WTC11 (cell line): Measurements from ENCODE around the gene MIA2.
"Not testable (repeated sequence)": the region's sequence is repeated elsewhere in the genome, so short reads cannot be mapped to it uniquely, and the experiment has no call there.

Experiments
- CBFB ChIP-seq: sonication (generic); formaldehyde crosslinking; IDR thresholded peaks from 2 replicates; pipeline ENCODE4 v1.8.1; 2022; ENCODE audit warnings: mild to moderate bottlenecking, low read depth, missing genetic modification reagents
- CREB1 ChIP-seq: sonication (generic); formaldehyde crosslinking; IDR thresholded peaks from 2 replicates; pipeline ENCODE4 v1.8.0; 2023; ENCODE audit warnings: mild to moderate bottlenecking, missing genetic modification reagents
- MAX ChIP-seq: sonication (generic); formaldehyde crosslinking; IDR thresholded peaks from 2 replicates; pipeline ENCODE4 v1.8.0; 2022; ENCODE audit warnings: mild to moderate bottlenecking, missing genetic modification reagents
- NR3C1 ChIP-seq: sonication (generic); formaldehyde crosslinking; conservative IDR thresholded peaks from 2 replicates; pipeline ENCODE4 v1.8.1; 2023; ENCODE audit warnings: low read depth, mild to moderate bottlenecking, missing genetic modification reagents
- ZBTB21 ChIP-seq: sonication (generic); formaldehyde crosslinking; IDR thresholded peaks from 2 replicates; pipeline ENCODE4 v1.8.1; 2023; ENCODE audit warnings: mild to moderate bottlenecking, missing genetic modification reagents, borderline replicate concordance
- TF ChIP-seq, protein P1 (sequence below): fragments of 200-600 bp; IDR thresholded peaks from 2 replicates; pipeline ENCODE4 v1.8.0; 2022; ENCODE audit warnings: antibody characterized with exemption
- TF ChIP-seq, protein P2 (sequence below): sonication (generic); formaldehyde crosslinking; IDR thresholded peaks from 2 replicates; pipeline ENCODE4 v1.8.1; 2022; ENCODE audit warnings: low read depth, missing genetic modification reagents, borderline replicate concordance

DNA sequence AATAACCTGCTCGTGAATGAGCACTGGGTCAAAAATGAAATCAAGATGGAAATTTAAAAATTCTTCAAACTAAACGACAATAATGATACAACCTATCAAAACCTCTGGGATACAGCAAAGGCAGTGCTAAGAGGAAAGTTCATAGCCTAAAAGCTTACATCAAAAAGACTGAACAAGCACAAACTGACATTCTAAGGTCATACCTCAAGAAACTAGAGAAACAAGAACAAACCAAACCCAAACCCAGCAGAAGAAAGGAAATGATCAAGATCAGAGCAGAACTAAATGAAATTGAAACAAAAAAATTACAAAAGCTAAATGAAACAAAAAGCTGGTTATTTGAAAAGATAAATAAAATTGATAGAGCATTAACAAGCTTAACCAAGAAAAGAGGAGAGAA is 26.3 kb upstream of the MIA2 start:
- TF ChIP-seq, protein P1, sequence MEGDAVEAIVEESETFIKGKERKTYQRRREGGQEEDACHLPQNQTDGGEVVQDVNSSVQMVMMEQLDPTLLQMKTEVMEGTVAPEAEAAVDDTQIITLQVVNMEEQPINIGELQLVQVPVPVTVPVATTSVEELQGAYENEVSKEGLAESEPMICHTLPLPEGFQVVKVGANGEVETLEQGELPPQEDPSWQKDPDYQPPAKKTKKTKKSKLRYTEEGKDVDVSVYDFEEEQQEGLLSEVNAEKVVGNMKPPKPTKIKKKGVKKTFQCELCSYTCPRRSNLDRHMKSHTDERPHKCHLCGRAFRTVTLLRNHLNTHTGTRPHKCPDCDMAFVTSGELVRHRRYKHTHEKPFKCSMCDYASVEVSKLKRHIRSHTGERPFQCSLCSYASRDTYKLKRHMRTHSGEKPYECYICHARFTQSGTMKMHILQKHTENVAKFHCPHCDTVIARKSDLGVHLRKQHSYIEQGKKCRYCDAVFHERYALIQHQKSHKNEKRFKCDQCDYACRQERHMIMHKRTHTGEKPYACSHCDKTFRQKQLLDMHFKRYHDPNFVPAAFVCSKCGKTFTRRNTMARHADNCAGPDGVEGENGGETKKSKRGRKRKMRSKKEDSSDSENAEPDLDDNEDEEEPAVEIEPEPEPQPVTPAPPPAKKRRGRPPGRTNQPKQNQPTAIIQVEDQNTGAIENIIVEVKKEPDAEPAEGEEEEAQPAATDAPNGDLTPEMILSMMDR = not testable (repeated sequence)
- not testable (repeated sequence) for TF ChIP-seq MAX; CREB1 (CRISPR knock-in tag); ZBTB21 (CRISPR knock-in tag); NR3C1; CBFB
- TF ChIP-seq, protein P2, sequence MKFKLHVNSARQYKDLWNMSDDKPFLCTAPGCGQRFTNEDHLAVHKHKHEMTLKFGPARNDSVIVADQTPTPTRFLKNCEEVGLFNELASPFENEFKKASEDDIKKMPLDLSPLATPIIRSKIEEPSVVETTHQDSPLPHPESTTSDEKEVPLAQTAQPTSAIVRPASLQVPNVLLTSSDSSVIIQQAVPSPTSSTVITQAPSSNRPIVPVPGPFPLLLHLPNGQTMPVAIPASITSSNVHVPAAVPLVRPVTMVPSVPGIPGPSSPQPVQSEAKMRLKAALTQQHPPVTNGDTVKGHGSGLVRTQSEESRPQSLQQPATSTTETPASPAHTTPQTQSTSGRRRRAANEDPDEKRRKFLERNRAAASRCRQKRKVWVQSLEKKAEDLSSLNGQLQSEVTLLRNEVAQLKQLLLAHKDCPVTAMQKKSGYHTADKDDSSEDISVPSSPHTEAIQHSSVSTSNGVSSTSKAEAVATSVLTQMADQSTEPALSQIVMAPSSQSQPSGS (CRISPR knock-in tag) = not testable (repeated sequence)
